GM21390 (cell line): ENCODE results near the gene ZNF497.
"Not testable (repeated sequence)": the region's sequence is repeated elsewhere in the genome, so short reads cannot be mapped to it uniquely, and the experiment has no call there.

Experiments used
- ATAC-seq: cut with Tn5 transposase; IDR thresholded peaks from one replicate; pipeline ENCODE4 v1.9.1; 2021; ENCODE audit not compliant: unreplicated experiment

Gene ZNF497

DNA sequence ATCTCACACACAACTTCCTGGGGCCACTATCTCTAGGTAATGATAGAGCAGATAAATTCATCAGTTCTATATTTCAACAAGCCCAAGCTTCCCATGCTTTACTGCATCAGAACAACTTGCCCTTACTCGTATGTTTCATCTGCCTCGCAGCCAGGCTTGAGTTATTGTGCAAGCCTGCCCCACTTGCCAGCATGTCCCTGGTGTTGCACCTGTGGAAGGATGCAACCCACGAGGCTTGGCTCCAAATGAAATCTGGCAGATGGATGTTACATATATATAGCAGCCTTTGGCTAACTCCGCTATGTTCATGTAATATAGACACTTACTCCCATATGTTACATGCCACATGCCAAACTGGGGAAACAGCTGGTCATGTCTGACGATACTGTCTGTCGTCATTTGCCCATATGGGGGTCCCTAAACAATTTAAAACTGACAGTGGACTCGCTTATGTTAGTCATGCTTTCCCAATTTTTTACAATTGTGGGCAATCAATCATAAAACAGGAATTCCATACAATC, 51.1 kb downstream of the ZNF497 start:
- ATAC-seq, result no peak

DNA sequence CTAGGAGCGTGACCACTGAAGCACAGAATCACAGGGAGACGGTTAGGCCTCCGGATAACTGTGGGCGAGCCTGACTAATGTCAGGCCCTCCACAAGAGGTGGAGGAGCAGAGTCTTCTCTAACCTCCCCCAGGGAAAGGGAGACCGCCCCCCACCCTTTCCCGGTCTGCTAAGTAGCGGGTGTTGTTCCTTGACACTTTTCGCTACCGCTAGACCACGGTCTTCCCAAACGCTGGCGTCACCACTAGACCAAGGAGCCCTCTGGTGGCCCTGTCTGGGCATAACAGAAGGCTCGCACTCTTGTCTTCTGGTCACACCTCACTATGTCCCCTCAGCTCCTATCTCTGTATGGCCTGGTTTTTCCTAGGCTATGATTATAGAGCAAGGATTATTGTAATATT, 51.9 kb downstream of the ZNF497 start:
- not testable (repeated sequence) for ATAC-seq

DNA sequence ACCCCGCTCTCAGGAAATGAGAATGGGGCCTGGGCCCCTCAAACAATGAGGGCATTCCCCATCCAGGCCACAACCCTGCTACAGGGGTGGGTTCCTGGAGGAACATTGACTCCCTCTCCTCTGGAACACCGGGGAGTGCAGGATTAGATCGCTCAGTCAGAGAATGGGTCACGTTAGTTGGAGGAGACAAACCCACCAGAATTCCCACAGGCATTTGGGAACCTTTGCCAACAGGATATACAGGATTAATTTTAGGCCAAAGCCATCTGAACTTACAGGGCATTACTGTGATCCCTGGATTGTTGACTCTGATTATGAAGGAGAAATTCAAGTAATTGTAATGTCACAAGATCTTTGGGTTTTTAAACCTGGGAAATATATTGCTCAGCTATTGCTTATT, 54.8 kb downstream of the ZNF497 start:
- no peak for ATAC-seq

DNA sequence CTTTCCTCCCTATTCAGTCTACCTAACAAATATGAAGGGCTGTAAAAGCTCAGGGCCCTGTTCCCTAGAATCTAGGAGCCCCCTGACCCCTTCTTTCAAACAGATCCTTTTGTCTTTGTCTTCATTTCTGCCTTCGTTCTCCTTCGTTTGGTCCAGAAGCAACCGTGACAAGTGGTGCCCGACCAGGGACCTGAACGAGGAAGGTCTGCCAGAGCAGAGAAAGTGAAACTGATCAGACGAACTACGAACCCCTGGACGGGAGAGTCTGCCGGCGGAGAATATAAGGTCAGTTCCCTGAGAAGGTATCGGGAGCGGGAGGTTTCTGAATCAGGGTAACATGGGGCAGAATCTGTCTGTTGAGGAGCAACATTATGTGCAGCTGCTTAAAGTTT, 56.6 kb downstream of the ZNF497 start:
- no peak for ATAC-seq

DNA sequence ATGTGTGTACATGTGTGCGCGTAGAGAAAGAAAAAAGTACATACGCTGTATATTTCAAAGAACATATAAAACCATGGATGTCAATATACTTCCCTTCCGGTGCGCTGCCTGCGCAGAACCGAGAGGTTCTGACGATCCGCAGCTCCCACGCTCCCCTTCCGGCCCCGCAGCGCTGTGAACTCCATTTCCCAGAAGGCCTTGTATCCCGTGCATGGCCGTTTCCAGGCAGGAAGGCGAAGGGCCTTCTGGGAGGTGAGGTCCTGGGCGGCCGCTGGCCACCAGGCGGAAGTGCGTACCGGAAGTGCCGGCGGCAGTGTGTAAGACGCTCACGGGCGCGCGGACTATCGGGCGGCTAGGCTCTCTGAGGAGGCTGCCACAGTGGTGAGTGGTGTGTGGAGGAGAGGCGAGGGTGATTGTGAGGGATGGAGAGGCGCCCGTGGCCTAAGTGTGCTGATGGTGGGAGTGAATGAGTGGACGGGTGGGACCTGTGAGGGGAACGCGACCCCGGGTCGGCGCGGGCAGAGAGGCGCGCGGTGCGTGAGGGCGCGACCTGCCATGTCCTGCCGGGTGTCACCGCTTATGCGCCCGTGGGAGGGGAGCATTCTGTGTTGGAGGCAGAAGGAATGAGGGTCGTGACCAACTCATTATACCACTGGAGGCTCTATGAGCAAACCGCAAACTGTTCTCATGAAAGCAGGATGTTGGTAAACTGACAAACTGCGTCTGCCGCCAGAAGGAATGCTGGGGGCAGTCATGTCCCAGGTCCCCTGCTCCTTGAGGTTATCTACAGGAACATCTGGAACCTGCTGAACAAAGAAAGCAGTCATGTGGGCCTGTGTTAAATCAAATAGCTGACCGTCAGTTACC, 57.3 kb downstream of the ZNF497 start, which contains the start of gene ERVK3-1:
TSS of gene ERVK3-1 (plus strand) at position 313 of the 867 bp plus-strand sequence. CDS start 6,792 bp downstream, outside the sequence.
- ATAC-seq, result peak; percentile 97

DNA sequence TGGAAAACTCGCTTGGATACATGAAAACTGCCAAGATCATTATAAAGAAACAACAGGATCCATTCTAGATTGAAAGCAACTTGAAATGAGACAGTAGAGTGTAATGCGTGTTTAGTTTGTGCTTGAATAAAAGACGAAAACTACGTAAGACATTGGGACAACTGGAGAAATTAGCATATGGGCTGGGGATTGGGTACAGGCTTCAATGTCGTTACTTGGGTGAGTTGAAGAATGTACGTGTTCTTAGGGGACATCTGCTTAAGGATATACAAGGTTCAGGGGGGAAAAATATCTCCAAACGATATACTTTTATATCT, 57.8 kb downstream of the ZNF497 start:
- no peak for ATAC-seq
